HEK293 (cell line): ENCODE results near the gene ALDH4A1.

ENCODE experiments used
- KLF8 ChIP-seq: fragments of 450-650 bp; formaldehyde crosslinking; IDR thresholded peaks from 2 replicates; pipeline ENCODE4 v1.5.1; 2016; ENCODE audit warnings: missing biosample characterization, missing genetic modification characterization
- MYNN ChIP-seq: fragments of 450-650 bp; formaldehyde crosslinking; IDR thresholded peaks from 2 replicates; pipeline ENCODE4 v1.5.1; 2016; ENCODE audit warnings: missing biosample characterization, missing genetic modification characterization, borderline replicate concordance
- PRDM1 ChIP-seq: fragments of 450-650 bp; formaldehyde crosslinking; IDR thresholded peaks from 2 replicates; pipeline ENCODE4; 2016; ENCODE audit warnings: missing biosample characterization, missing genetic modification characterization
- SETDB1 ChIP-seq: IDR thresholded peaks from one replicate; pipeline ENCODE4 v1.6.1; 2017; ENCODE audit warnings: mild to moderate bottlenecking, low read length, moderate library complexity, mixed read lengths; ENCODE audit not compliant: insufficient read length
- TCF7L2 ChIP-seq: IDR thresholded peaks from 2 replicates; pipeline ENCODE4 v1.6.1; 2011; ENCODE audit warnings: low read depth, mild to moderate bottlenecking, inconsistent platforms, low read length, moderate library complexity, borderline replicate concordance
- TRIM28 ChIP-seq: IDR thresholded peaks from 2 replicates; pipeline ENCODE4 v1.6.1; 2011; ENCODE audit warnings: low read length, control low read depth, borderline replicate concordance
- ZBTB1 ChIP-seq: fragments of 450-650 bp; formaldehyde crosslinking; IDR thresholded peaks from 2 replicates; pipeline ENCODE4 v1.5.1; 2016; ENCODE audit warnings: missing biosample characterization, missing genetic modification characterization
- ZBTB17 ChIP-seq: fragments of 450-650 bp; formaldehyde crosslinking; IDR thresholded peaks from 2 replicates; pipeline ENCODE4 v1.5.1; 2016; ENCODE audit warnings: missing biosample characterization, missing genetic modification characterization
- ZBTB21 ChIP-seq: fragments of 450-650 bp; formaldehyde crosslinking; IDR thresholded peaks from 2 replicates; pipeline ENCODE4 v1.5.1; 2017; ENCODE audit warnings: missing biosample characterization, missing genetic modification characterization
- ZBTB44 ChIP-seq: fragments of 450-650 bp; IDR thresholded peaks from 2 replicates; pipeline ENCODE4 v1.5.1; 2018; ENCODE audit warnings: missing biosample characterization, mild to moderate bottlenecking, missing genetic modification characterization
- ZIC2 ChIP-seq: fragments of 450-650 bp; formaldehyde crosslinking; IDR thresholded peaks from 2 replicates; pipeline ENCODE4 v1.5.1; 2016; ENCODE audit warnings: missing biosample characterization, missing genetic modification characterization
- ZNF10 ChIP-seq: fragments of 450-650 bp; formaldehyde crosslinking; IDR thresholded peaks from 2 replicates; pipeline ENCODE4 v1.5.1; 2017; ENCODE audit warnings: missing biosample characterization, missing genetic modification characterization
- ZNF114 ChIP-seq: fragments of 450-650 bp; formaldehyde crosslinking; IDR thresholded peaks from 2 replicates; pipeline ENCODE4 v1.5.0; 2017; ENCODE audit warnings: missing biosample characterization, missing genetic modification characterization
- ZNF133 ChIP-seq: fragments of 450-650 bp; formaldehyde crosslinking; IDR thresholded peaks from 2 replicates; pipeline ENCODE4 v1.5.1; 2016; ENCODE audit warnings: missing biosample characterization, missing genetic modification characterization
- ZNF140 ChIP-seq: fragments of 450-650 bp; formaldehyde crosslinking; IDR thresholded peaks from 2 replicates; pipeline ENCODE4 v1.5.1; 2016; ENCODE audit warnings: missing biosample characterization, missing genetic modification characterization
- ZNF146 ChIP-seq: fragments of 450-650 bp; formaldehyde crosslinking; IDR thresholded peaks from 2 replicates; pipeline ENCODE4 v1.5.1; 2016; ENCODE audit warnings: missing biosample characterization, missing genetic modification characterization
- ZNF169 ChIP-seq: fragments of 450-650 bp; formaldehyde crosslinking; IDR thresholded peaks from 2 replicates; pipeline ENCODE4 v1.5.1; 2016; ENCODE audit warnings: missing biosample characterization, missing genetic modification characterization
- ZNF174 ChIP-seq: fragments of 450-650 bp; formaldehyde crosslinking; IDR thresholded peaks from 2 replicates; pipeline ENCODE4 v1.5.0; 2017; ENCODE audit warnings: missing biosample characterization, mild to moderate bottlenecking, missing genetic modification characterization
- ZNF18 ChIP-seq: fragments of 450-650 bp; formaldehyde crosslinking; IDR thresholded peaks from 2 replicates; pipeline ENCODE4 v1.5.1; 2016; ENCODE audit warnings: missing biosample characterization, missing genetic modification characterization
- ZNF19 ChIP-seq: fragments of 450-650 bp; formaldehyde crosslinking; IDR thresholded peaks from 2 replicates; pipeline ENCODE4; 2016; ENCODE audit warnings: missing biosample characterization, missing genetic modification characterization, low read depth
- ZNF221 ChIP-seq: fragments of 450-650 bp; formaldehyde crosslinking; IDR thresholded peaks from 2 replicates; pipeline ENCODE4 v1.5.1; 2017; ENCODE audit warnings: missing biosample characterization, missing genetic modification characterization, borderline replicate concordance
- ZNF223 ChIP-seq: fragments of 450-650 bp; formaldehyde crosslinking; IDR thresholded peaks from 2 replicates; pipeline ENCODE4 v1.5.1; 2016; ENCODE audit warnings: missing biosample characterization, missing genetic modification characterization
- ZNF239 ChIP-seq: fragments of 450-650 bp; formaldehyde crosslinking; IDR thresholded peaks from 2 replicates; pipeline ENCODE4 v1.5.1; 2016; ENCODE audit warnings: missing biosample characterization, missing genetic modification characterization
- ZNF248 ChIP-seq: fragments of 450-650 bp; formaldehyde crosslinking; IDR thresholded peaks from 2 replicates; pipeline ENCODE4 v1.5.1; 2017; ENCODE audit warnings: missing biosample characterization, missing genetic modification characterization
- ZNF266 ChIP-seq: fragments of 450-650 bp; formaldehyde crosslinking; IDR thresholded peaks from 2 replicates; pipeline ENCODE4 v1.5.1; 2016; ENCODE audit warnings: missing biosample characterization, missing genetic modification characterization, low read depth
- ZNF335 ChIP-seq: fragments of 450-650 bp; formaldehyde crosslinking; conservative IDR thresholded peaks from 2 replicates; pipeline ENCODE4 v1.5.1; 2016; ENCODE audit warnings: missing biosample characterization, missing genetic modification characterization
- ZNF391 ChIP-seq: fragments of 450-650 bp; formaldehyde crosslinking; IDR thresholded peaks from 2 replicates; pipeline ENCODE4 v1.5.1; 2016; ENCODE audit warnings: low read depth, missing biosample characterization, missing genetic modification characterization, borderline replicate concordance
- ZNF488 ChIP-seq: fragments of 450-650 bp; formaldehyde crosslinking; IDR thresholded peaks from 2 replicates; pipeline ENCODE4 v1.5.1; 2016; ENCODE audit warnings: missing biosample characterization, missing genetic modification characterization
- ZNF501 ChIP-seq: fragments of 450-650 bp; formaldehyde crosslinking; IDR thresholded peaks from 2 replicates; pipeline ENCODE4 v1.5.1; 2016; ENCODE audit warnings: missing biosample characterization, missing genetic modification characterization
- ZNF510 ChIP-seq: fragments of 450-650 bp; formaldehyde crosslinking; IDR thresholded peaks from 2 replicates; pipeline ENCODE4 v1.5.1; 2018; ENCODE audit warnings: mild to moderate bottlenecking, missing genetic modification characterization, missing biosample characterization; ENCODE audit not compliant: insufficient replicate concordance
- ZNF555 ChIP-seq: fragments of 450-650 bp; formaldehyde crosslinking; conservative IDR thresholded peaks from 2 replicates; pipeline ENCODE4 v1.5.1; 2017; ENCODE audit warnings: missing biosample characterization, mild to moderate bottlenecking, missing genetic modification characterization, inconsistent platforms
- ZNF585B ChIP-seq: fragments of 450-650 bp; formaldehyde crosslinking; IDR thresholded peaks from 2 replicates; pipeline ENCODE4 v1.5.1; 2016; ENCODE audit warnings: missing biosample characterization, missing genetic modification characterization
- ZNF600 ChIP-seq: fragments of 450-650 bp; formaldehyde crosslinking; IDR thresholded peaks from 2 replicates; pipeline ENCODE4 v1.5.1; 2016; ENCODE audit warnings: missing biosample characterization, missing genetic modification characterization
- ZNF624 ChIP-seq: fragments of 450-650 bp; formaldehyde crosslinking; IDR thresholded peaks from 2 replicates; pipeline ENCODE4 v1.5.1; 2017; ENCODE audit warnings: missing biosample characterization, missing genetic modification characterization
- ZNF658 ChIP-seq: fragments of 450-650 bp; formaldehyde crosslinking; IDR thresholded peaks from 2 replicates; pipeline ENCODE4; 2016; ENCODE audit warnings: missing biosample characterization, missing genetic modification characterization
- ZNF660 ChIP-seq: fragments of 450-650 bp; IDR thresholded peaks from 2 replicates; pipeline ENCODE4 v1.5.1; 2018; ENCODE audit warnings: missing biosample characterization, mild to moderate bottlenecking, missing genetic modification characterization
- ZNF791 ChIP-seq: fragments of 450-650 bp; formaldehyde crosslinking; IDR thresholded peaks from 2 replicates; pipeline ENCODE4 v1.5.1; 2016; ENCODE audit warnings: missing biosample characterization, missing genetic modification characterization
- ZNF792 ChIP-seq: fragments of 450-650 bp; formaldehyde crosslinking; IDR thresholded peaks from 2 replicates; pipeline ENCODE4 v1.5.1; 2016; ENCODE audit warnings: missing biosample characterization, missing genetic modification characterization
- ZSCAN18 ChIP-seq: fragments of 450-650 bp; formaldehyde crosslinking; IDR thresholded peaks from 2 replicates; pipeline ENCODE4 v1.5.1; 2016; ENCODE audit warnings: missing biosample characterization, missing genetic modification characterization
- ZSCAN30 ChIP-seq: fragments of 450-650 bp; IDR thresholded peaks from 2 replicates; pipeline ENCODE4 v1.5.1; 2018; ENCODE audit warnings: missing biosample characterization, mild to moderate bottlenecking, missing genetic modification characterization, moderate library complexity

The ALDH4A1 gene

GRCh38 chr1:18922319-18922726 is 20.0 kb upstream of the ALDH4A1 start (continued):
- TF ChIP-seq ZNF10 (tag by site-specific recombination): no peak
- no peak for TF ChIP-seq ZNF18 (tag by site-specific recombination)
- no peak for TF ChIP-seq ZNF624
- no peak for TF ChIP-seq ZSCAN18 (tag by site-specific recombination)
- peak; percentile 36; the same call in 1 of the 2 replicates for TF ChIP-seq ZSCAN30 (tag by site-specific recombination)
- TF ChIP-seq ZBTB21 (tag by site-specific recombination): peak; percentile 59
- TF ChIP-seq ZNF221 (tag by site-specific recombination): no peak
- TF ChIP-seq ZNF19 (tag by site-specific recombination): no peak
- no peak for TF ChIP-seq TCF7L2
- no peak for TF ChIP-seq ZNF114
- TF ChIP-seq ZNF501 (tag by site-specific recombination): no peak
- peak; percentile 82 for TF ChIP-seq ZNF600
- no peak for TF ChIP-seq ZNF555 (tag by site-specific recombination)
- no peak for TF ChIP-seq ZNF140 (tag by site-specific recombination)
- TF ChIP-seq ZNF169 (tag by site-specific recombination): no peak
- no peak for TF ChIP-seq ZNF248 (tag by site-specific recombination)
- no peak for TF ChIP-seq ZNF658 (tag by site-specific recombination)
- TF ChIP-seq ZNF223 (tag by site-specific recombination): no peak
- TF ChIP-seq SETDB1: no peak
- TF ChIP-seq ZNF660 (tag by site-specific recombination): peak; percentile 57; the same call in 1 of the 2 replicates
- TF ChIP-seq ZNF174: no peak
- TF ChIP-seq ZNF488: no peak
- no peak for TF ChIP-seq ZNF791 (tag by site-specific recombination)
- TF ChIP-seq ZNF335 (tag by site-specific recombination): no peak
- TF ChIP-seq ZBTB44 (tag by site-specific recombination): no peak
- TF ChIP-seq KLF8 (tag by site-specific recombination): 0 out of 2 replicates have a peak, but pooled peaks have one; percentile 33
- no peak for TF ChIP-seq ZNF391 (tag by site-specific recombination)
- peak; percentile 36; the same call in 1 of the 2 replicates for TF ChIP-seq ZNF792 (tag by site-specific recombination)
- TF ChIP-seq ZNF266 (tag by site-specific recombination): no peak
- no peak for TF ChIP-seq ZBTB1 (tag by site-specific recombination)
- peak; percentile 83; the same call in 1 of the 2 replicates for TF ChIP-seq TRIM28
- no peak for TF ChIP-seq ZNF585B (tag by site-specific recombination)
- TF ChIP-seq PRDM1 (tag by site-specific recombination): peak; percentile 96
- no peak for TF ChIP-seq ZNF510
- TF ChIP-seq ZIC2 (tag by site-specific recombination): no peak
- no peak for TF ChIP-seq MYNN (tag by site-specific recombination)
- no peak for TF ChIP-seq ZNF133
- TF ChIP-seq ZNF146: no peak
- TF ChIP-seq ZNF239 (tag by site-specific recombination): no peak
- peak; percentile 35; the same call in 1 of the 2 replicates for TF ChIP-seq ZBTB17 (tag by site-specific recombination)
